NCI-H1092 (cell line): ENCODE results near the gene LSP1.
"Not testable (repeated sequence)": the region's sequence is repeated elsewhere in the genome, so short reads cannot be mapped to it uniquely, and the experiment has no call there.

Experiments
- DNase-seq: peaks from one replicate; lab custom pipeline; 2025; lab: John Stamatoyannopoulos, UW

Gene LSP1

DNA sequence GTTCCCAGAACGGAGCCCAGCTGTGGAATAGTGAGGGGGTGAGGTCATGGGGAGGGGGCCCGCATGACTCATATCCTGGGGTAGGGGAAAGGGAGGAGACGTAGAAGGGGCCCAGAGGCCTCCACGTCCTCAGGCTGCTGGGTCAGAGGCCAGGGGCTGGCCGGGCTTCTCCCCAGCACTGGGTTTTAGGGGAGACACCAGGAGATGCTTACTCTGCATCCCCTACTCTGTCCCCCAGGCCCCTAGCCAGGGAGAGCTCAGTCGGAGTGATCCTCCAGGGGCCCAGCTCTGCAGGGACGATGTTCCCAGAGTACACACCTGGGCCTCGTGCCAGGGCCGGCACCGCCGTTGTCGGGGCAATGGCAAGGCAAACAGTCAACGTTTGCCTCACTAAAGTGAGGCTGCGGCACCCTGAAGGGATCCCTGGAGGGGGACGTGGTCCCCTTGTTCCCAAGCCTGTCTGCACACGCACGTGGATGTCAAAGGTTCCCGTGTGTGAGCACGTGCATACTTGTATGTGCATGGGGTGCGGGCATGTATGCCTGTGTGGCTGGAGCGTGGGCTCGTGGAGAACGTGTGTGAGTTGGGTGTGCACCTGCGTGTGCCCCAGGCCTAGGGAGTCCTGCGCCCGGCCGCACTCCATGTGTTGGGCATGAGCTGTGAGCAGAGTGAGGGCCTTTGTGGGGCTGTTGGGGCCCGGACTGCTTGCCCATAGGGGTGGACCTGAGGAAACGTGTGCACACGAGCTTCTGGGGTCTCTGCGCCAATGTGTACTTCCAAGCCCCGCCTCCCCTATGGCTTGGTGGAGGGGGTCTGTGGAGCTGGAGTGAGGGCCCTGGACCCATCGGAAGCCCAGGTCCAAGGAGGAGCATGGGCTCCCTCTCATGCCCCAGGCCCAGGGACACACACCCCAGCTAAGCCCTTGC, 24.6 kb downstream of the LSP1 start:
- DNase-seq = peak; percentile 56

DNA sequence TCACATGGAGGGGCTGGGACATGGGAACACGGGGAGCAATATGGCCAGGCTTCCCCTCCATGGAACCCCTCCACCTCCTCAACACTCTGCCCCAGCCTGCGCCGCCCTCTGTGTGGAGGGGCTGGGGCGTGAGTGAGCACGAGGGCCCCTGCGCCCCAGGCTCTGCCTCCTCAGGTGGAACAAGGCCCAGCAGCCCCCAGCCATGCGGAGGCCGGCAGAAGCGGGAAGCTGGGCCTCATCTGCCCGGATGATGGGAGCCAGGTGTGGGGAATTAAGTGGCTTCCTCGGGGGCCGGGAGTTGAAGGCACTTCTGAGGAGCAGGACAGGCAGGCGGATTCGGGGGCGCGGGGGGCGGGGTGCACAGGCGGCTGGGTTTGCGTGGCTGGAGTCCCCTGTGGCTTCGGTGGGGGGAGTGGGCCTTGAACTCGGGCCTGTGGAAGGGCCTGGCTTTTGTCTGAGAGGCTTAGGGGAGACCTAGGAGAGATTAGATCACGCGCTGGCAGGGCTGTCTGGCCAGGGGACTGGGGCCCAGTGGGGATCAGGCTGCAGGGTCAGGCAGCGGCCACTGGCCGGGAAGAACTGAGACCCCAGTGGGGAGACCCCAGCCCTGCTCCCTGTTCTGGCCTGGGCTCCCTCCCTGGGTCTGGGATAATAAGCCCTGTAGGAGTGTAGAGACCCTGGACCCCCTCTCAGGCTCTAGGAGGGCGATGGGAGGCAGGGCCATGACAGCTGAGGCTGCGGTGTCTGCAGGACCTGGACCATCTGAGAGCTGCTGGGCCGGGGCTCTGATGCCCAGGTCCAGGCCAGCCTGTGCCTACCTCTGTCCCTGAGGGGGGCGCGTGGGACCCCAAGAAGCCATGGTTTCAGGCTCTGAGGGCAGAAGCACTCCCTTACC, 25.5 kb downstream of the LSP1 start:
- no peak for DNase-seq

DNA sequence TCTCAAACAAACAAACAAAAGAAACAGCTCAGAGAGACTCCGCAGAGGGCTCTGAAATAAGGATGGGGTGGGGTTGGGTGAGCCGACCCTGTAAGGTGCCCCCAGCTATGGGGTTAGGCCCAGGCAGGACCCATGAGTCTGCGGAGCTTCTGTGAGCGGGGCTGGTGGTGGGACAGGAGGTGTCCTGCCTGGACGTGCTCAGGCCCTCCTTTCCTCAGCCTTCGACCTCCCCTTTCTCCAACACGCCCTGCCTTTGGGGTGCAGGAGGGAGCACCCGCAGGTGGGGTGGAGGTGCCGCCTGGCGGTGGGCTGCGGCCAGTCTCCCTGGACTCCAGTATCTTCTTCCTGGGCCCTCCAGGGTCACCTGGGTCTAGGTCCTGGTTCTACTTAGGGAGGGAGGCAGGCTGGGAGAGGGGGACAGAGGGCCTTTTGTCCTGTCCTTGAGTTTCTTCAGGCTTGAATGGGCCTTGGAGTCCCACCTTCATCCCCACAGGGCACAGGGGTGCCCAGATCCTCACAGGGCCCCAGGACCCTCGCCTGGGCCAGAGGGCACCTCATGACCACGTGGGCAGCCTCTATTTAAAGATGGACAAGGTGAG, 26.6 kb downstream of the LSP1 start:
- DNase-seq = no peak

DNA sequence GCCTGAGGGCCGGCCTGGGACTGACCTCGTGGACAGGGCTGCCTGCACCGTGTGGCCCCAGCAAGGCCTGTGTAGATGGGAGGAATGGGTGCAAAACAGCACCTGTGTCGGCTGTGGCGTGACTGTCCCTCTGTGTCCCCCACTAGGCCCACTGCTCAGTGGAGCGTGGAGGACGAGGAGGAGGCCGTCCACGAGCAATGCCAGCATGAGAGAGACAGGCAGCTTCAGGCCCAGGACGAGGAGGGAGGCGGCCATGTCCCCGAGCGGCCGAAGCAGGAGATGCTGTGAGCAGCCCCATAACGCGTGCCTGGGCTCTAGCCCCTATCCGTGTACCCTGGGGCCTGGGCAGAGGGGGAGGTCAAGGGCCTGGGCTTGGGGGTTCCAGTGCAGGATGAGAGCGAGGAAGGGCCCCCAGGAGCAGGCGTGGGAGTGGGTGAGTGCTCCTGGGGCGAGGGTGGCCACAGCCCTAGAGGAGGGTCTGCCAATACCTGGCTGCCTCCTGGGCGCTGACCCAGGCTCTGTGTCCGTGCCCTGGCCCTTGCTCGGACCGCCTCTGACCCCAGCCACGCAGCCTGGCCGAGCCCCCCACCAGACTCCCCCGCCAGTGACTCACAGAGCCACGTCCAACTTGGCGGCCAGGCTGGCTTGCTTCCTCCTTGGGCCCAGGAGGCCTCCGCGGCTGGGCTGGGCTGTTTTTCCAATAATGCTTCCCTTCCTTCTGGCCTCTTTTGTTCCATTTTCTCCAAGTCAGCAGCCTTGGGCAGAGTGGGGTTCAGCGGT, 27.2 kb downstream of the LSP1 start:
- no peak for DNase-seq

DNA sequence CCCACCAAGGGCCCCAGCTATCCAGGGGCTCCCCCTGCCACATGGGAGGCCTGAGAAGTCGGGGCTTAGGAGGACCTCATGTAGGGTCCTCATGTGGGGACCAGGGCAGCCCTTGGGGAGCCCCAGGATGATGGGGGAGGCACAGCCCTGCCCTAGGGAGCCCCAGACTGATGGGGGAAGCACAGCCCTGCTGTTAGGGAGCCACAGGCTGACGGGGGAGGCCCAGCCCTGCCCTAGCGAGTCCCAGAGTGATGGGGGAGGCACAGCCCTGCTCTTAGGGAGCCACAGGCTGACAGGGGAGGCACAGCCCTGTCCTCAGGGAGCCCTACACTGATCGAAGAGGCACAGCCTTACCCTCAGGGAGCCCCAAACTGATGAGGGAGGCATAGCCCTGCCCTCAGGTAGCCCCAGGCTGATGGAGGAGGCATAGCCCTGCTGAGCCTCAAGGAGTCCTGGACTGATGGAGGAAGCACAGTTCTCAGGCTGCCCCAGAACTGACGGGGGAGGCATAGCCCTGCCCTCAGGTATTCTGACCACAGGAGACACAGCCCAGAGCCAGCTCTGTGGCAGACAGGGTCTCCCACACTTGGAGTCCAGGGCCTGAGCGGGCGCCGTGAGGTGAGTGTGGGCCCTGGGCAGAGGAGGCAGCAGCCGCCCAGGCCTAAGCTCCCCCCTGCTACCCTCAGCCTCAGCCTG, 28.0 kb downstream of the LSP1 start:
- no peak for DNase-seq

DNA sequence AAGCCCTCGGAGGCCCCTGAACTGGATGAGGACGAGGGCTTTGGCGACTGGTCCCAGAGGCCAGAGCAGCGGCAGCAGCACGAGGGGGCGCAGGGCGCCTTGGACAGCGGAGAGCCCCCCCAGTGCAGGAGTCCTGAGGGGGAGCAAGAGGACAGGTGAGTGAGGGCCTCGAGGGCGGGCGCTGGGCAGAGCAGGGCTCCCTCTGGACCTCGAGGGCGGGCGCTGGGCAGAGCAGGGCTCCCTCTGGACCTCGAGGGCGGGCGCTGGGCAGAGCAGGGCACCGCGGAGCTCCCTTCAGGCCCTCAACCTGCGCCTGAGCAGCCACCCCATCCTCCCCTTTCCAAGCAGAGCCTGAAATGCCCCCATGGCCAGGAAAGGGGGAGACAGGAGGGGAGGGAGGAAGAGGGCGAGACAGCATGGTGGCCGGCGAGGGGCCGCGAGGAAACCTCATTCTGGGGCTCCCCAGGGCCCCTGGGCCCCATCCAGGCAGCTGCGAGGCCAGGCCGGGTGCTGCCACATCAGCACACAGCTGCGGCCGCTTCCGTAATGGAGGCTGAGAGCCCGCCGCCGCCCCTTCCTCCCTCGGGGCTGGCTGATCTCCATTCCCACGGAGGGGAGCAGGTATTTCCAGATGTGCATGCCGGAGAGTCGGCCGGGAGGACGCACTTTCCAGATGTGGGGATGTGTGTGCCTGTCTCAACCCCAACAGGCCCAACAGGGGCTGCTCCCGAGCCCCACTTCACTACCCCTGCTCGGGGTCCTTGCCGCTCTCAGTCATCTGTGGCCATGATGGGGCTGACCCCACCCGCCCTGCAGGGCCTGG, 28.8 kb downstream of the LSP1 start:
- no peak for DNase-seq

DNA sequence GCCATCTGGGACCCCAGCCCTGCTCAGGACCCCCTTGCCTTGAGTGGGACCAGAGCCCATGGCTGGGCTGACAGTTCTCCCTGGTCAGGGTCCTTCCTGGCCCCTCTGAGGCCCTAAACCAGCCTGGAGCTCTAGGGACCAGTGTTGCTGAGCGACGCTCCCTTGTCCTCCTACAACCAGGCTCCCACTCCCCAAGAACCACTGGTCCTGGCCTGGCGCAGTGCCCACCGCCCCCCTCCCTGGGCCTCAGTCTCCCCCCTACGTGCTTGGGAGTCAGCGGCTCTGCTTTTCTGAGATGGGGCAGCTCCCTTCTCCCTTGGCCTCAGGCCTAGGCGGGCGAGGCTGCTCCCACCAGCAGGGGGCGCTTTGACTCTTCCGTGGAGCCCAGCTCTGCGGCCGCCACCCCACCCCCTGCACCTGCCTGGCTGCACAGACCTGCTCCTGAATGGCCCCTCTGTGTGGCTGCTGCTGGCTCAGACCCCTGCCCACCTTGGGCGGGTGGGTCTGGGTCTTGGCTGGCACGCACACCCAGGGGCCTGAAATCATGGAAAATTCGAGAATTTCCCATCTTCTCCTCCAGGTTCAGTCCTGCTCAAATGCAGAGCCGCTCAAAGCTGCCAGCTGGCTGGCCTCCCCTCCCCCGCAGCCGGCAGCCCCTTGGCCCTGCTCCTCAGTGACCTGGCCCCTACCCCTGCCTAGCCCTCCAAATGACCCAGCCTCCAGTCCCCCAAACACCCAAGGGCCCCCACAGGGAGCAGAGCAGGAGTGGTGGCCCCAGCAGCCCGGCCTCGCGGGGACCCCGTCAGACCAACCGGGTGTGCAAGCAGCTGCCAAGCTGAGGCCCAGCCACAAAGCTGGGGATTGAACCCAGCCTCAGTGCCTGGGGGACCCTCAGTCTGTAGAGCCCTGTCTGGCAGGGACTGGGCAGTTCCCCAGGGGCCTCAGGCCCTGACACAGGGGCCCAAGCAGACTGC, 29.7 kb downstream of the LSP1 start:
- DNase-seq = peak; percentile 58

DNA sequence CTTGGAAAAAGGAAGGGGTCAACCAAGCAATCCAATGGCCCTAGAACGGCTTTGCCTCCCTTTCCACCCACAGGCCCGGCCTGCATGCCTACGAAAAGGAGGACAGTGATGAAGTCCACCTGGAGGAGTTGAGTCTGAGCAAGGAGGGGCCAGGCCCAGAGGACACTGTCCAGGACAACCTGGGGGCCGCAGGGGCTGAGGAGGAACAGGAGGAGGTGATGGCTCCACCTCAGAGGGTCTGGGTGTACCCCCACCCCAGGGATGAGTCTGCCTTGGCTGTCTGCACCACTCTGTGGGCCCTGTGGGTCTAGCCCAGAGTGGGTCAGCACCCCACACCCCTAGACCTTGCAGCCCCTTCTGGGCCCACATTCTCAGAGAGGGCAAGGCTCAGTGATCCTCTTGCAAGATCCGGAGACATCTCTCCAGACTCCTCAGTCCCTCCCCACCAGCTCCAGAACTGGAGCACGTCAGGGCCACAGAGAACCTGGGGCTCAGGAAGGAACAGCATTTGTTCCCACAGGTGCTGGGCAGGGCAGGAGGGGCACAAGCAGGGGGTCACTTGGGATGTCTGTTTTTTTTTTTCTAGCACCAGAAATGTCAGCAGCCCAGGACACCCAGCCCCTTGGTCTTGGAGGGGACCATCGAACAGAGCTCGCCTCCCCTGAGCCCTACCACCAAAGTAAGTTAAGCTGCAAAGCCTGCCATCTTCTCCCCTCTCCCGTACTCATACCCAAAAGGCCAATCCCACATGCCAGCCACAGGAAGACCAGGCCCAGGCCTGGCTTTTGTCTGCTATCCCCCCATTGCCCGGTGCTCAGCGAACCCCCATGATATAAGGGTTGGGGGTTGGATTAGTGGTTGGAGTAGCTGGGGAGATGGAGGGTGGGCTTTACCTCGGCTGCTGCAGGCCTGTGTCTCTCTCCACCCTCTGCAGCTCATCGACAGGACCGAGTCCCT, 30.7 kb downstream of the LSP1 start:
- no peak for DNase-seq

DNA sequence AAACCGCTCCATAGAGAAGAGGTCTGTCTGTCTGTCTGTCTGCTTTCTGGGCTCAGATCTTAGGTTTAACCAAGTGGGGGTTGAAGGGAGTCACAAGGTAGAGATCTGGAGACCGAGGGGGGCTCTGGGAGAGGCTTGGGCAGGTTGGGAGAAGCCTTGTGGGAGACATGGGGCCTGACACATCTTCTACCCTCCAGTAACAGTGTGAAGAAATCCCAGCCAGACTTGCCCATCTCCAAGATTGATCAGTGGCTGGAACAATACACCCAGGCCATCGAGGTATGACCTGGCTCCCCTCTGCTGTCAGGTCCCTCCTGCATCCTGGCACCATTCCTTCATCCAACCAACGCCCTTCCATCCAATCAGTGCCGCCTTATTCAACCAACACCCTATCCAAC, 31.4 kb downstream of the LSP1 start:
- DNase-seq = no peak

DNA sequence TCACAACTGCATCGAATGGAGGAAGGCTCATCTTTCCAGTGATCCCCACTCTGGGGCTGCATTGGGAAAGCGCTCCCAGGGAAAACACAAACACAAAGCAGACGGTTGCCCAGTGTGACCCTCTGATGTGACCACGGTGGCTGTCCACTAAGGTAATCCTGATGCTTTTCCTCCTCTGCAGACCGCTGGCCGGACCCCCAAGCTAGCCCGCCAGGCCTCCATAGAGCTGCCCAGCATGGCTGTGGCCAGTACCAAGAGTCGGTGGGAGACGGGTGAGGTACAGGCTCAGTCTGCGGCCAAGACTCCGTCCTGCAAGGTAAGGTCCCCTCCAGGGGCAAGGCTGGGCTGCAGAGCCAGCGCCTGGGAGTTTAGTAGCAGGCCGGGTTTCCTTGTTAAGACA, 33.7 kb downstream of the LSP1 start:
- DNase-seq = not testable (repeated sequence)

DNA sequence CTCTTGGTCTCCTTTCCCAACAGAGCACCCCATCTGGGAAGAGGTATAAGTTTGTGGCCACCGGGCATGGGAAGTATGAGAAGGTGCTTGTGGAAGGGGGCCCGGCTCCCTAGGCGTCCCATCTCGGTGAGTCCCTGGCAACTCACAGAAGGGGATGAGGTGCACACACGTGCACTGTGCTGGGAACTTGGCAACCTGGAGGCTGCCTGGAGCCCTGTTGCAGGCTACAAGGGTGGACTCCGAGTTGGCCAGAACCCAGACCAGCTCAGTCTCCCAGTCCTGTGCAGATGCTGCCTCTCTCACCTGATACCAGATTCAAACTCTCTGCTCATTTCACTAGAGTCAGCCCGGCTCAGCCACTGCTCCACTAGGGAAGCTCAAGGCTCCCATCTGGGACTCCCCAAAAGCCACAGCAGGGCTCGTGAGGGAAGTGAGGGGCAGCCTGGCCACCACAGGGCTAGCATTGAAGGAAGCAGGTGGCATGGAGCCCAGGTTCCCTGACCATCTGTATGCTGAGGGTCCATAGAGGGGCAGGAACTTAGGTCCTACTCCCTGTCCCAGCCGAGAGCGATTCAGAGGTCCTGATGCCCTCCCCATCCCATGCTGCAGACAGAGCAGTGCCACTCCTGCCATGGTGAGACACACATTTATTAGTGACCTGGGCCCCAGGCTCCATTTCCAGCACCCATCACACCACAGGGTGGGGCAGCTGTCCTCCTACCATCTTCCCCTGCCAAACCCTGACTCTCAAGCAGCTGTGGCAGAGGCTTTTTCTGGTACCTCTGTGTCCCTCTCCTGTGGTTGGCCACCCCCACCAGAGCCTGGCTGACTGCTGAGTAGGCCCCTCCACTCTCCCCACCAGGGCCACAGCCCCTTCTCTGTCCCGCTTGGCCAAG, 34.8 kb downstream of the LSP1 start:
- DNase-seq = no peak

DNA sequence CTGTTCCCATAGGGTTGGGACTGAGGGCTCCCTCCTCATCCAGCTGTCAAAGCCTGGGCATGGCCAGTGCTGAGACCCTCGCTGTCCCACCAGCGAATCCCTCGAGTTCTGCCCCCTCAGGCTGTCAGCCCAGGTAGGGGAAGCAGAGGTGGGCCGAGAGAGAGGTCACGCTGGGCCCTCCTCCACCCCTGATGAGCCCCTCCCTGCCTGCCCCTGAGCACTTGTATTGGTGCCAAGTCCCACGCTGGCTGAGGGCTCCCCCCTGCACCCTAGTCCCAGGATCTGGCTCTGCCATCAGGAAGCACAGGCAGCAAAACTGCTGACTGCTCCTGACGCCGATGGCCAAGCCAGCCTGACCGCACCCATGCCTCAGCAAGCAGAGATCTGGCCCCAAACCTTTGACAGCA, 35.5 kb downstream of the LSP1 start:
- no peak for DNase-seq

DNA sequence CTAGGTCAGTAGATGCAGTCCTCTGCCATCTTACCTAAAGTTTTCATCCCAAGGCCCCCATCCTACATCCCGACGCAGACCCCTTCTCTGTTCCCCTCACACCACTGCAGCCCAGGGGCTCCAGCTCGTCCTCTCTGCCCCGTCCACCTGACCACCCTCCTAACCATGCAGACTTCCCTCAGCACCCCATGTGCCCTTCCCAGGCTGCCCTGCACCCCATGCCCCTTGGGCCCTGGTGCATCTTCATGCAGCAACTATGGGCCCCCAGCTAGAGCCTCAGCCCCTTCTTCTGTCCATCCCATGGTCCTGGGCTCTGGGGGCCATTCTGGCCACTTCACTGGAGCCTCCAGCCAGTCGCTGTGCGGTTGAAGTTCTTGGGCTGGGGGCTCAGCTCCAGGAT, 35.9 kb downstream of the LSP1 start:
- no peak for DNase-seq

DNA sequence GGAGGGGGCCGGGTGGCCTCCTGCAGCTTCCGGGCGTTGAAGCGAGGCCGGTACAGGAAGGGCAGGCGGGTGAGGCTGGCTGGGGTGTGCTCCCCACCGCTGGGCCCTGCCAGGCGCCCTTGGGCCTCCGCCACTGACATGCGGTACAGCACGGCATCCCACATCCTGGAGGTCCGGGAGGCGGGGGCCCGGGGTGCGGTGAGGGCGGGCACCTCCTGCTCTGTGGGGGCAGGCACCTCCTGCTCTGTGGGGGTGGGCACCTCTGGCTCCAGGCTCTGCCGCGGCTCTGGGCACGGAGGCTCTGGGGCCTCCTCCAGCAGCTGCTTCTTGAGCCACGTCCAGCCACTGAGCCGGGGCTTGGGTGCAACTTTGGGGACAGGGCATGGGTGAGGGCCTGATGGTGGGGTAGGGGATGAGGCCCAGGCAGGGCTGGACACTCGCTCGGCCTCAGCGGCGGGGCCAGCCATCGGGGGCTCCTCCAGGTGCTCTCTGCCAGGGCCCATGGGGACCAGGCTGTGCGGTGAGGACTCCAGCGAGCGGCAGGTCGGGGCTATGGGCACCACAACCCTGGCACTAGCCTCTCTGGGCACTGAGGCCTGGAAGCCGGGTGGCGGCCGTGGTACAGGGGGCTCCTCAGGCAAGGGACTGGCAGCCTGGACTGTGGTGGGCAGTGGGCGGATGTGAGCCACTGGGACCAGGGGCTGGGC, 36.5 kb downstream of the LSP1 start:
- DNase-seq = no peak

DNA sequence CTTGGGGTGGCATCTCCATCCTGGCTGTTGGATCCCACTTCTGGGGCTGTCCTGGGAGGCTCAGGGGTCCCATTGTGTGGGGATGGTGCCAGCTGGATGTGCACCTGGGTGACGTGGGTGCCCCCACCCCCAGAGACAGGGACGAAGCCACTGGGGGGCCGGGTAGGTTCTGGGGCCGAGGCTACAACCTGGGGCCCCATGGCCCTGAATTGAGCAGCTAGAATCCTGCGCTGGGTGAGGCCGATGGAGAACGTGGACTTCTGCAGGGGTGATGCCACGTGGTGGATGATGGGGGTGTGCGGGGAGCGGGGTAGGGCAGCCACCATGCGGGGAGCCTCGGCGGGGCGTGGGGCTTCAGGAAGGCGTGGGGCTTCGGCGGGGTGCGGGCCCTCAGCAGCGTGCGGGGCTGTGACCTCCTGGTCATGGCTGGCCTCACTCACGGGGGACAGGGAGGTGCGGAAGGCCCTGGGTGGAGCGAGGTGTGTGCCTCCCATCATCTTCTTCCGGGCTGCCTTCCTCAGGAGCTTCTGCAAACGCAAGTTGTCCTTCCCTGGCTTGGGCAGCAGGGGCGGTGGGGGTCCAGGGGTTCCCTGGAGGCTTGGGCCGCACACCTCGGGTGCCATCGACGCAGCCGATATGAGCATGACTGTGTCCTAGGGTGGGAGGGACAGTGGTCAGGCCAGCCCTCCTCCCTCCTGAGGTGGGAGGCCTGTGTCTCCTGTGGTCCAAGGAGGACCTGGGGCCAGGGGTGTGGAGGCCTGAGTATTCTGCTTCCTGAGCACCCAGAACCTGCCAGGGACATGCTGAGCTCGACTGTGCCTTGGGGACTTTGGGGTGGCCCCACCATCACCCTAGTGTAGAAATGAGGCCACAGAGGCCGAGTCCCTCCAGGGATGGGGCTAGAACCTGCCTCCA, 37.3 kb downstream of the LSP1 start:
- DNase-seq = no peak
